Gastroesophageal sphincter (tissue), 4 donors: ENCODE results near the gene CAVIN2. TPM values are rescaled to one million over a fixed set of nuclear protein-coding genes. Genes with fewer than 3 reads are reported as not detected.

Experiments used
- ATAC-seq: fragments of 150-250 bp; one replicate; pipeline ENCODE4 v1.9.1; 2016; ENCODE audit warnings: mild to moderate bottlenecking, moderate library complexity
- H3K27ac ChIP-seq, 4 donors: fragments of 200-600 bp; sonication (generic) in 3 of 4; 1 replicate in 3 of 4; 2 replicates in 1 of 4; pipeline ENCODE4 v1.5.1; 2016 to 2019
- H3K27me3 ChIP-seq: fragments of 200-600 bp; sonication (generic); one replicate; pipeline ENCODE4 v1.5.1; 2019
- H3K36me3 ChIP-seq, 2 donors: fragments of 200-600 bp; sonication (generic); one replicate each; pipeline ENCODE4 v1.5.1; 2019; ENCODE audit warnings: control low read depth in 1 of 2
- H3K4me1 ChIP-seq, 3 donors: fragments of 200-600 bp; sonication (generic); 1 replicate in 2 of 3; 2 replicates in 1 of 3; pipeline ENCODE4 v1.5.1; 2016 to 2019; ENCODE audit warnings: control low read depth in 2 of 3
- H3K4me3 ChIP-seq, 2 donors: fragments of 200-600 bp; sonication (generic); one replicate each; pipeline ENCODE4 v1.5.1; 2019; ENCODE audit warnings: mild to moderate bottlenecking in 1 of 2, moderate library complexity in 1 of 2
- H3K9me3 ChIP-seq, 3 donors: fragments of 200-600 bp; sonication (generic); one replicate each; pipeline ENCODE4 v1.5.1; 2017 to 2019; ENCODE audit warnings: control low read depth in 2 of 3
- CTCF ChIP-seq, 4 experiments: fragments of 200-600 bp in 2 of 4; fragments of 450-650 bp in 2 of 4; sonication (generic) in 1 of 4; IDR thresholded peaks; one replicate each; pipeline ENCODE4 v1.5.1; 2017 to 2019; ENCODE audit warnings: antibody characterized with exemption in 4 of 4, mild to moderate bottlenecking in 2 of 4, moderate library complexity in 2 of 4
- EP300 ChIP-seq: sonication (generic); formaldehyde crosslinking; IDR thresholded peaks from one replicate; pipeline ENCODE4 v1.6.1; 2017; ENCODE audit warnings: antibody characterized with exemption, mild to moderate bottlenecking
- POLR2A ChIP-seq, 2 donors: fragments of 450-650 bp; IDR thresholded peaks; one replicate each; pipeline ENCODE4 v1.6.1; 2017; ENCODE audit warnings: antibody characterized with exemption in 2 of 2, mild to moderate bottlenecking in 2 of 2, moderate library complexity in 1 of 2
- POLR2AphosphoS5 ChIP-seq: sonication (generic); formaldehyde crosslinking; IDR thresholded peaks from one replicate; pipeline ENCODE4 v1.6.1; 2017; ENCODE audit warnings: antibody characterized with exemption
- WGBS, 2 donors: methylation state at CpG; one replicate each; pipeline ENCODE4 v1.1.5; 2018; ENCODE audit warnings: low coverage in 1 of 2; 5-methylcytosine and 5-hydroxymethylcytosine counted together
- total RNA-seq, 4 donors: library from RNA; depleted of rRNA; stranded (reverse); fragments of >200 nt; gene quantifications; one replicate each; pipeline ENCODE4 v1.1.0, GENCODE V29; 2016

The CAVIN2 gene
- total RNA-seq, 4 donors from 2014 or later, result 72.8 to 192 (median 129) TPM

GRCh38 chr2:191892391-191892790, 45.5 kb upstream of the CAVIN2 start:
- no peaks in the 10 kb centered on the region for H3K27me3 ChIP-seq
- H3K4me1 ChIP-seq, result peaks cover 0 to 10% (median 0%) of the 10 kb centered on the region in 3 donors
- no peak overlapping the region for H3K4me3 ChIP-seq
- 60 to 85% methylated on average over 2 to 3 of the region's 3 CpGs for WGBS, 2 donors
- peak; percentile 60 for ATAC-seq
- H3K27ac ChIP-seq, result no peak overlapping the region
- TF ChIP-seq POLR2AphosphoS5 (no peak), CTCF (IDR thresholded peaks at IDR 0.05) (no peak), POLR2A (IDR thresholded peaks at IDR 0.05) (no peak), EP300 (no peak)
- H3K9me3 ChIP-seq, result no peaks in the 10 kb centered on the region
- no peaks in the 10 kb centered on the region for H3K36me3 ChIP-seq

- Histone ChIP-seq H3K36me3 (no peaks in the 10 kb centered on the region), H3K27me3 (no peaks in the 10 kb centered on the region), H3K4me1 (peaks cover 0 to 10% (median 0%) of the 10 kb centered on the region in 3 donors), H3K27ac (no peak overlapping the region), H3K9me3 (no peaks in the 10 kb centered on the region), H3K4me3 (no peak overlapping the region)
- ATAC-seq, result no peak
- TF ChIP-seq CTCF (IDR thresholded peaks at IDR 0.05) (no peak), POLR2AphosphoS5 (no peak), EP300 (no peak), POLR2A (IDR thresholded peaks at IDR 0.05) (no peak)
- WGBS, 2 donors, result 79 to 90% methylated on average over 5 of the region's 5 CpGs
These were observed 44.8 kb upstream of the CAVIN2 start for GRCh38 chr2:191891656-191892055.

GRCh38 chr2:191889931-191890330, 43.0 kb upstream of the CAVIN2 start:
- 91 to 100% methylated on average over 2 of the region's 2 CpGs for WGBS, 2 donors
- no peaks in the 10 kb centered on the region for H3K27me3 ChIP-seq
- ATAC-seq, result no peak
- no peaks in the 10 kb centered on the region for H3K9me3 ChIP-seq
- peaks cover 0 to 24% (median 1%) of the 10 kb centered on the region in 3 donors for H3K4me1 ChIP-seq
- H3K4me3 ChIP-seq, result no peak overlapping the region
- no peak overlapping the region for H3K27ac ChIP-seq
- no peaks in the 10 kb centered on the region for H3K36me3 ChIP-seq
- TF ChIP-seq POLR2AphosphoS5, result no peak
- TF ChIP-seq POLR2A (IDR thresholded peaks at IDR 0.05), result no peak
- no peak for TF ChIP-seq EP300
- TF ChIP-seq CTCF (IDR thresholded peaks at IDR 0.05), result no peak

GRCh38 chr2:191888400-191889166, 41.7 kb upstream of the CAVIN2 start:
- Histone ChIP-seq H3K36me3 (no peaks in the 10 kb centered on the region), H3K9me3 (no peaks in the 10 kb centered on the region), H3K27ac (no peak overlapping the region), H3K4me3 (no peak overlapping the region), H3K27me3 (no peaks in the 10 kb centered on the region), H3K4me1 (peaks cover 0 to 30% (median 3%) of the 10 kb centered on the region in 3 donors)
- 81 to 84% methylated on average over 3 of the region's 3 CpGs for WGBS, 2 donors
- TF ChIP-seq POLR2AphosphoS5 (no peak), POLR2A (IDR thresholded peaks at IDR 0.05) (no peak), EP300 (no peak), CTCF (IDR thresholded peaks at IDR 0.05) (no peak)
- ATAC-seq, result no peak

GRCh38 chr2:191885650-191886049, 38.8 kb upstream of the CAVIN2 start:
- H3K36me3 ChIP-seq, result no peaks in the 10 kb centered on the region
- peaks cover 0 to 30% (median 3%) of the 10 kb centered on the region in 3 donors for H3K4me1 ChIP-seq
- ATAC-seq, result no peak
- no peaks in the 10 kb centered on the region for H3K27me3 ChIP-seq
- no peak overlapping the region for H3K4me3 ChIP-seq
- H3K27ac ChIP-seq, result peak overlapping the region in 1 of 4 donors; percentile 24
- TF ChIP-seq POLR2AphosphoS5, result no peak
- TF ChIP-seq CTCF (IDR thresholded peaks at IDR 0.05), result no peak
- no peak for TF ChIP-seq EP300
- TF ChIP-seq POLR2A (IDR thresholded peaks at IDR 0.05), result no peak
- H3K9me3 ChIP-seq, result no peaks in the 10 kb centered on the region
- 90 to 96% methylated on average over 2 to 4 of the region's 6 CpGs for WGBS, 2 donors
